ENCODE results near the gene ZSWIM2. TPM values are rescaled to one million over a fixed set of nuclear protein-coding genes. Genes with fewer than 3 reads are reported as not detected.

The ZSWIM2 gene
- total and polyA plus RNA-seq, 9 donors: not detected

GRCh38 chr2:186884587-186884986 lies 35.6 kb upstream of the ZSWIM2 start:
- no peak overlapping the region for H3K4me3 ChIP-seq
- DNase-seq: no peak
- peaks cover 2% of the 10 kb centered on the region for H3K4me1 ChIP-seq (ENCODE audit: insufficient read depth)
- WGBS, 3 donors: 65 to 76% (median 66%) methylated on average over 1 of the region's 1 CpG
- intact Hi-C loops (cut with DNase I): no loop called here
- H3K27ac ChIP-seq: no peak overlapping the region
- no peaks in the 10 kb centered on the region for H3K27me3 ChIP-seq
- no peak for TF ChIP-seq CTCF (IDR thresholded peaks at IDR 0.05)
- TF ChIP-seq POLR2A (IDR thresholded peaks at IDR 0.05): no peak
- no peak for TF ChIP-seq EP300 (IDR thresholded peaks at IDR 0.05)
- no peaks in the 10 kb centered on the region for H3K36me3 ChIP-seq
- no peaks in the 10 kb centered on the region for H3K9me3 ChIP-seq

- Histone ChIP-seq H3K4me3 (no peak overlapping the region), H3K9me3 (no peaks in the 10 kb centered on the region), H3K36me3 (no peaks in the 10 kb centered on the region), H3K4me1 (ENCODE audit: insufficient read depth) (peaks cover 2% of the 10 kb centered on the region), H3K27me3 (no peaks in the 10 kb centered on the region), H3K27ac (no peak overlapping the region)
- no peak for DNase-seq
- TF ChIP-seq POLR2A (IDR thresholded peaks at IDR 0.05) (no peak), CTCF (IDR thresholded peaks at IDR 0.05) (no peak)
- intact Hi-C loops (cut with DNase I): no loop called here
- 86 to 93% (median 90%) methylated on average over 2 of the region's 2 CpGs for WGBS, 3 donors
Measured at GRCh38 chr2:186883666-186884065, 34.7 kb upstream of the ZSWIM2 start.

GRCh38 chr2:186882511-186883071 lies 33.6 kb upstream of the ZSWIM2 start:
- no peak for TF ChIP-seq CTCF (IDR thresholded peaks at IDR 0.05)
- Histone ChIP-seq H3K4me1 (ENCODE audit: insufficient read depth) (peaks cover 2% of the 10 kb centered on the region), H3K27ac (no peak overlapping the region), H3K27me3 (no peaks in the 10 kb centered on the region), H3K9me3 (no peaks in the 10 kb centered on the region), H3K4me3 (no peak overlapping the region), H3K36me3 (no peaks in the 10 kb centered on the region)
- no peak for DNase-seq
- intact Hi-C loops (cut with DNase I): no loop called here
- WGBS, 3 donors: 74 to 84% (median 82%) methylated on average over 2 of the region's 2 CpGs

- no peak for DNase-seq
- WGBS, 3 donors: 79 to 83% (median 83%) methylated on average over 1 of the region's 1 CpG
- TF ChIP-seq CTCF (IDR thresholded peaks at IDR 0.05) (no peak), EP300 (IDR thresholded peaks at IDR 0.05) (no peak), POLR2A (IDR thresholded peaks at IDR 0.05) (no peak)
- no peaks in the 10 kb centered on the region for H3K4me1 ChIP-seq (ENCODE audit: insufficient read depth)
- H3K4me3 ChIP-seq: no peak overlapping the region
- intact Hi-C loops (cut with DNase I): no loop called here
- H3K27me3 ChIP-seq: no peaks in the 10 kb centered on the region
- no peaks in the 10 kb centered on the region for H3K36me3 ChIP-seq
- no peak overlapping the region for H3K27ac ChIP-seq
- H3K9me3 ChIP-seq: no peaks in the 10 kb centered on the region
Measured at GRCh38 chr2:186881660-186882059, 32.7 kb upstream of the ZSWIM2 start.
